8988T (cell line): Measurements from ENCODE around the gene ACOX2.

Source experiments
- DNase-seq: peaks from one replicate; pipeline ENCODE4 v3.0.0; 2011

The ACOX2 gene

DNA sequence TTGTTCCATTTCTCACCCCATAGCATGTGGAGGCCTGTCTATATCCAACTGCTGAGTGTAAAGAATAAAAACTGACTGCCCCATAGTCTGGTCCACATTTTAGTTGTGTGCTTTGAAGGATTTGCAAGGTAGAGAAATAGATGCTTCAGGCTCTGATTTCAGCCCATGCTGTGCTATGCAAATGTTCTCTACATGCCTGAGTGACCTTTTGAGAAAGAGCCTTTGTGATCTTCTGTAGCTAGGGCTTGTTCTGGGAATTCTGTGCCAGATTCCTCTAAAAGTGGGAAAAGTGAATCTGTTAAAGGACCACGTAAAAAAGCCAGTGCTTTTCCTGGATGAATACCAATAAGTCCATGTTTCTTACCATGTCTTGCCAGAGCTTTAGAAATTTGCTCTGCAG, 39.9 kb downstream of the ACOX2 start:
- DNase-seq: no peak

DNA sequence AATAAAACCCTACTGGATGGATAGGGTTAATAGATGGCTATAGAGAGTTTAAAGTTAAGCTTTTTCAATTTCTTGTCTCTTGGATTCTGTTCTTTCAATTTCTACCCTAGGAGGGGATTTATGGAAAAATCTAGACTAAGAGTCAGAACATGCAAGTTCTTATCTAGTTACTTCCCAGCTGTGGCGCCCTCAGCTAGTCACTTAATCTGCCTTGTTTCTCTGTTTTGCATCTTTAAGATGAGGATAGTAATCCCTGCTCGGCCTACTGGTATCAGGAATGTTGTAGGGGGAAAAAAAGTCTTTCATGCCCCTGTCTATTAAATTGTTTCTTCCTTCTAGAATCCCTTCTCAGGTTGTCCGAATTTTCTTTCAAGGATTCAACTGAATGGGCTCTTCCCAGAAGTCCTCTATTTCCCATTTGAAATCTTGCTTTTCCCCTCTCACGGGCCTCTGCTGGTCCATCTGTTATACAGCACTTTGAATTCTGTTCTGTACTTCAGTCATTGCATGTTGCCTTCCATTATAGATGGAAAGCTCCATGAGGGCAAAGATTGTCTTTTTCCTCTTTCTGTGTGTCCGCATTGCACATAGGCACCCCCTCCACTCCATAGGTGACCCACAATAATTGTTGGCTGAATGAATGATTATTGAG, 40.7 kb downstream of the ACOX2 start:
- DNase-seq: no peak

DNA sequence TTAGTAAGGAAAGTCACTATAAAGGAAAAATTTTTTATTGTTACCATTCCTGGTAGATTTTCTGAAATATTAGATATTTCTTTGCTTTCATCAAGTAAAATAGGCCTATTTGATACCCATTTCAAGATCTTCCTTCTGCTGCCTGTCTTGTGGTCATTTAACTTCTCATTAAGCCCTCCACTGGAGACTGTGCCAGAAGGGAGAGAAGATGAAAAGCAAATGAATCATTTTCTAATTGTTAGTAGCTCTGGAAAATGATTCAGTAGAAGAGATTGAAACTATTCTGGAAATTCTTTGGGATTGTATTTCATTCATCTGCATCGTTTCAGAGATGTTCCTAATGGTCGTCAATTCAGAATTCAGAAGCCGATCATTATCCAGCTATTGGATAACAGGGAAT, 41.9 kb downstream of the ACOX2 start:
- no peak for DNase-seq

DNA sequence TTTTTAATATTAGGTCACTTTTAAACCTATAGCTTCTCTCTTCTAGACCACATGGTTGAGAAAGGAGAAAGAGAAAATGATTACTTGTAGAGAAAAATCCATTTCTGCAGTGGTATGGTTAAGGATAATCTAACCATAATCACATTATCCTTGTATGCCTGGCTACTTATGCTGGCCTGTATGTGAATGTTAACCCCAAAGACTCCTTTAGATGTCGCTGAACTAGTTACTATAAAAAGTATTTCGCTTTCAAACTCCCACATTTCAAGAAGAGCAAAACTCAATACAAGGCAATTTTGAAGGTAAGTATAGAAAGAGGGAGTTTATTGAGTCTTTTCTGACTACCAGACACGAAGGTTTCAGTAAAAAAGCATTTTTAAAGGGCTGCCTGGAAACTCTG, 42.9 kb downstream of the ACOX2 start:
- no peak for DNase-seq

DNA sequence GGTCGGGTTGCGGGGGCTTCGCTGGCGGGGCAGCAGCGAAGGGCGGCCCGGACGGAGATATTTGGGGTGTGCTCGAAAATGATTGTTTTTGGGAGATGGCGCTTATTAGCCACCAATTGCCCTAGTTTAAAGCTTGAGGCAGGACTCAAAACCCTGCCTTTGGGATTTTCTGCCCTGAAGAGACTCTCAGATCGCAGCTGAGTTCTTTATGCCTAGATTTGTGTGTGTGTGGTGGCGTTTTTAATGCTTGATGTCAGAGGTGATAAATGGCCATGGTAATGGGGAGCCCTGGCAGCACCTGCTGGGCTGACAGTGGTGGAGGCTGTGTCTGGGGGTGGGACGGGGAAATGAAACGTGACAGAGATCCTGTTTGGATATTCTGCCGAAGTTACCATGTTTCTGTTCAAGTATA, 44.5 kb downstream of the ACOX2 start:
- no peak for DNase-seq

DNA sequence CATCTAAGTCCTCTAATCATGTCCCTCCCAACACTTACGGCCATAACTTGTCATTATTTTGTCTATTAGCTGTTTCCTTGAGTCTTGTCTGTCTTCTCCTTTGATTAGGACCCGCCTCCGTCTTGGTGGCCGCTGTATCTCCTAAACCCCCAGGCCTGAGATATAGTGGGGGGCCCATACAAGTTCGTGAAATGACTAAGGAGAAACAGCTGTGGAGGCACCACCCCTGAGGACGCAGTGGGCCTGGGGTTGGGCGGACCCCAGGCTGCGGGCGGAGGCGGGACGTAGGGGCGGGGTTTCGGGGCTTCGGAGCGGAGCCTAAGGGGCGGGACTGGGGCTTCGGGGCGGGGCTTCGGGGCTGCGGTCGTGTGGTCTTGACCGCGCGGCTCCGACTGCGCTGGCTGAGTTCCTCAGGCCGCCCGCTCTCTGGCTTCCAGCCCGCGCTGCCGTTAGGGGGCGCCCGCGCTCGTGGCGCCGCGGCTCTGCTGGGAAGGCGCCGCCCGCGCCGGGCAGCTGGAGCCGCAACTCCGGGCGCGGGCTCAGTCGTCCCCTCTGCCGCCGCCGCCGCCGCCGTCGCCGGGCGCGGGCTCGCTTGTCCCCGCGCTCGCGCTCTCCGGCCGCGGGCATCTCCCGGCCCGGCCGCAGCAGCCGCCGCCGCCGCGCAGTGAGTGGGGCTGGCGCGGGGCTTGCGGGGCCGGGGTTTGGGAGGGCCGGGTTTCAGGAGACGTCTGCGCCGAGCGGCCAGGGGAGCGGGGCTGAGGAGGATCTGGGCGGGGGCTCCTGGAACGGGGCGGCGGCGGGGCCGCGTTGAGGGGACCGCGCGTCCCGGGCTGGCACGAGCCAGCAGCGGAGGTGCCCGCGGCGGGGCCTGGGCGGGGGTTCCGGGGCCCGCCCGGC, 45.2 kb downstream of the ACOX2 start, which contains the start of gene KCTD6:
Gene KCTD6 (plus strand): TSS at position 591 of the 897 bp plus-strand sequence. CDS start 6,660 bp downstream, outside the sequence.
- peak; percentile 78 for DNase-seq

DNA sequence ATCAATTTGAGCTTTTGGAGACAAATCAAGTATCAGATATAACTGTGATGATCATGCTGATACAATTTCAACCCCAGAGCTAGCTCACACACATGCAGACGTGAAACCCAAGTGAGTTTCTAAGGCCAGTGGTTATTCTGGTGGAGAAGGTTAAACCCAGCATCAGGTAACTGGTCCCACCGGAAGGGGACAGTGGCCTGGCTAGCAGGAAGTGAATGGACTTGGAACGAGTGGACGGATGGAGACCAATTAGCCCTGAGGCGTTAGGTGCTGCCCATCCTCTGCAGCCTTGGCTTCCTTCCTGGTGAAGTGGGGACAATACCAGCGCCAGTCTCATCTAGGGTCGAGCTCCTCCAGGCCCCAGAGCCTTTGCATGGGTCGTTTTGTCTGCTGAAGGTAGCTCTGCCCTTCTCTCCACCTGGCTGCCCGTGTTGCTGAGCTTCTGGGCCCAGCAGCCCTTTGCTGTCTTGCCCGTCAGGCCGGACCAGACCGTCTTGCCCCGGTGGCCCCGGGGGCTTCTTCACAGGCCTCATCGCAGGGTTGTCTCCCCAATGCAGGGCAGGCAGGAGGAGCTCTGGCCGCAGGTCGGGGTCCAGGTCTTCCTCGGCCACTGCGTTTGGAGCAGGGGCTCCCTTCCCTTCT, 46.0 kb downstream of the ACOX2 start:
- no peak for DNase-seq

DNA sequence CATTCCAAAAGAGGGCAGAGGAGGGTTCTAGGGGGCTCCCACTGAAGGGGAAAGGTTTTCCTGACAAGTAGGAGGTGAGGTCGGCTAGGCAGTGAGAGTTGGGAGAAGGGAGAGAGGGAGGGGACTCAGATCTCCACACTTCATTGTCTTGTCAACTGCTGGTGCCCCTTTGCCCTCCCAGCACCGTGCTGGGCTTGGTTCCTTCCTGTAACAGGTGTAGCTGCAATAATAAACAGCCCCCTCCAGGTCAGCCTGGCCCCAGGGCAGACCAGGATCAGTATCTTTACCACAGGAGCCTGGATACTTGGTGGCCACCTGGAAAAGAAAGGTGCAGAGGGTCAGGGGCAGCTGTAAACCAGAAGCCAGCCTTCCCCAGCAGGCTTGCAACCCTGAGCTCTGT, 48.0 kb downstream of the ACOX2 start:
- DNase-seq: no peak

DNA sequence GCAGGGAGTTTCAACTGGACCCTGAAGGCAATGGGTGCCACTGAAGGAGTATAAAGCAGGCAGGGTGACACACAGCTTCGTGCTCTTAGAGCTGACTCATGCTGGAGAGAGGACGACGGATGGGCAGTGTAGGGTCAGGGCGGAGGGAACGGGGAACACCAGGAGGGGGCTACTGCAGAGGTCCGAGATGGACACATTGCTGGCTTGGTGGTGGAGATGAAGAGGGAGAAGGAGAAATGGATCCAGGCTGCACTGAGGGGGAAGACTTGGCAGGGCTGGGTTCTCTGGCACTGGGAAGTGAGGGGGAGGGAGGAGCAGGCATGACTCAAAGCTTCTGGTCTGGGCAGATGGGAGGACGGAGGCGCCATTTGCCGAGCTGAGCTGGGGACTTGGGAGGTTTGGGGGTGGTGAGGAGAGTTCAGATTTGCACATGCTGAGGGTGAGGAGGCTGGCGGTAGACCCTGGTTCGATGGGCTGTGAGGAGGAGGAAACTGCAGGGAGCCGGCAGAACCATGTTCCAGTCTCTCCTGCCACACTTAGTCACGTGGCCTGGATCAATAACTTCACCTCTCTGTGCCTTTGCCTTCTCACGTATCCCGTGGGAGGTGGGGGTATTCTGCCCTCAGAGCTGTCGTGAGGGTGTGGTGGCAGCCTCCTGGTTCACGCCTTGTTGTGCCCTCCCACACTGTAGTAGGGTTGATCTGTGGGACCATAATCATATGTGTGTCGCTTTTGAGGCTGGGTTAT, 49.7 kb downstream of the ACOX2 start:
- DNase-seq: peak; percentile 55

DNA sequence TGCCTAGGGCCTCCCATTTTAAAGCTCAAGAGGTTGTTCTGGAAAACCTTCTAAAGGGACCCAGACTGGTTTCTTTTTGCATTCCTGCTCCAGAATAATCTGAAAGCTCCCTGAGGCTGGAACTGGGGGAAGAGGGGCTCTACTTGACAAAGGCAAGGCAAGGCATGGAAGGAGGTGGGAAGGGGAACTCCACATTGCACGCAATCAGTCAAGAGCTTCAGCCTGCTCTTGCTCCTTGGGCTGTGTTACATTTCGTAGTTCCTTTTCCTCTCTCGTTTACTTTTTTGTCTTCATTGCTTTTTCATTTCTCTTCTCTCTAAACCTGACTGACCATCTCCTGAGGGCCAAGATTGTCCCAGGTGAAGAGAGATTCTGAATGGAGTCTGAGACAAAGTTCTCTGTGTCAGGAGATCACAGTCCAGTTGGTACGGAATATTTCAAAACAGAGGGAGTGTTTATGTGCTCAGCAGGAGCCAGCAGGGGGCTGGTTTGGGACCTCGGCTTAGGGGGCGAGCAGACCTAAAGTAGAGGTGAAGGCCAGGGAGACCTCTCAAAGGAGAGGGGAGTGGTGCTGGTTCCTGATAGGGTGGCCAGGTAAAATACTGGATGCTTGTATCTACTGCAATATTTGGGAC, 51.1 kb downstream of the ACOX2 start:
- DNase-seq: no peak

DNA sequence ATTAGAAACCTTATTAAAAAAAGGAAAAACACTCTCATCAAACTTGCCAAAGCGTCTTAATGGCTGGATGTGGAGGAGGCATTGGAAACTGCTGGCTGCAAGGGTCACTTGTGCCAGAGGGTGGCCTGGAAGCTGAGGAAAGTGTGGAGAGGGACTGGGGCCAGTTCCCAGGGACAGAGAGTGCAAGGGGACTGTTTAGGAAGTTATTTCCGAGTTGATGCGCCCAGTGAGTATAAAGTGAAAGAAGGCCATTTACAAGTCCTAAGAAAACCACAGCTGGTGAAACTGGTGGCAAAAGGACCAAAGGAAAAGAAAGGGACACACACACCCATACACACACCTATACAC, 52.3 kb downstream of the ACOX2 start:
- no peak for DNase-seq

DNA sequence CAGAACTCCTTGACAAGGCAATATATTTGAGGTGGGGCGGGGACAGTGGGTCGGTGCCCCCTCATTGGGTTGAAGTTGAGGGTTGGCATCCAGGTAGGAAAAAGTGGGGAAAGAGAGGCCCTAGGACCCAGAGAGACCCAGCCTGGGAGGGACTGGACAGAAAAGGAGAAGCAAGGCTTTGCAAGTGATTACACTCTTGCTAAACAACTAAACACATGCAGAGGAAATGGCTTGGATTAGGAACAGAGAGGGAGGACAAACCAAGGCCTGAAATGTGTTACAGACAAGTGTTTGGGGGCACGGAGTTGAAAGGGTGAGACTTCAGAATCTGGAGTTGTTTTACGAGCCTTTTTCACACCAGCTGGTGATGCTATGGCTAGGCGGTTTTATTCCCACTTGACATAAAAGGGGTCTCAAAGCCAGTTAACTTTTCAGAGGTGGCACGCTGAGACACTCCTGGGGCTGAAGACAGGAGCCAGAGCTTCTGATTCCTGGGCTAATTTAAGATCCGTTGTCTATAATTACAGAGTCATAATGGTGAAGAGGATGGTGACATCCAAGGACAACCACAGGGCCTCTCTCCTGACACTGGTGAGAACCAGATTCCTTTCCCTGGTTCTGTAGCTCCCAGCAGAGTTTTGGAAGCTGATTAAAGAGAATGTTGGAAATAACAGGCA, 52.8 kb downstream of the ACOX2 start:
- DNase-seq: no peak

DNA sequence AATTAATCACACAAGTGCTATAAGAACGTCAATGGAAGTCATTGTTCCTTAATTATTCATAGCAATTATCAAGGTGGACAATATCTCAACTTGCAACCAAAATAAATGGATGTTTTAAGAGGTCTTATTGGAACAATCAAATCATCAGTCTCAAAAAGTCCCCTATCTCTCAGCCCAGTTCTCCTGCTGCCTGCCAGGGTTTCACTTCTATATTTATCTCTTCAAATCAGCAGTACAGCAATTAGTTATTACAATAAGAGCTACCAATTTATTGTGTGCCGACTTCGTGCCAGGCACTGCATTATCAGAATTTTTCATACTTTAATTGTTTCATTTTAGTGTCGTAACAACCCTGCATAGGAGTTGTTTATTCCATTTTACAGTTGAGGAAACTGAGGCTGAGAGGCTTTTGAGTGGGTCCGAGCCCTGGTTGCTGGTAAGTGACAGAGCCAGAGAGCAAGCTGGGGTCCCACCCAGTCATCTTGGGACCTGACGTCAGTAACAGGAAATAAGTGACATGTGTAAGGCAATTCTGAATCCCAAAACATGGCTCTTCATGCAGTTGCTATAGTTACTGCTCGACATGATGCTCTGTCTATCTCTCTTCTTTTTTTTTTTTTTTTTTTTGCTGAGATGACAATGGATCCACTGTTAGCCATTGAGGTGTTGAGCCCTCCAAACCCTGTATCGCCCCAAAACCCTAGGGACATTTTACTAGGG, 53.9 kb downstream of the ACOX2 start:
- no peak for DNase-seq

DNA sequence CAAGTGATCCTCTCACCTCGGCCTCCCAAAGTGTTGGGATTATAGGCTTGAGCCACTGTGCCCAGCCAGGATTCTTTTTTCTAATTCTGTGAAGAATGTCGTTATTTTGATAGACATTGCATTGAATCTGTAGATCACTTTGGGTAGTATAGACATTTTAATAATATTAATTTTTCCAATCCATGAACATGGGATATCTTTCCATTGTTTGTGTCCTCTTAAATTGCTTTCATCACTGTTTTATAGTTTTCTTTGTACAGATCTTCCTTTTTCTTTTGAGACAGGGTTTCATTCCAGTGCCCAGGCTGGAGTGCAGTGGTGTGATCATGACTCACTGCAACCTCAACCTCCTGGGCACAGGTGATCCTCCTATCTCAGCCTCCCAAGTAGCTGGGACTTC, 56.7 kb downstream of the ACOX2 start:
- no peak for DNase-seq

DNA sequence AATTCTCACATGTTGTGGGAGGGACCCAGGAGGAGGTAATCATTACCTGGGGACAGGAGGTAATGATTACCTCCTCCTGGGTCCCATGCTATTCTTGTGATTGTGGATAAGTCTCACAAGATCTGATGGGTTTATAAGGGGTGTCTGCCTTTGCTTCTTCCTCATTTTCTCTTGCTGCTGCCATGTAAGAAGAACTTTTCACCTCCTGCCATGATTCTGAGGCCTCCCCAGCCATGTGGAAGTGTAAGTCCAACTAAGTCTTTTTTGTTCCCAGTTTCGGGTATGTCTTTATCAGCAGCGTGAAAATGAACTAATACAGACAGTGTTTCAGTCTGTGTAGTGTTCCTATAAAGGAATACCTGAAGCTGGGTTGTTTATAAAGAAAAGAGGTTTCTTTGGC, 58.2 kb downstream of the ACOX2 start:
- no peak for DNase-seq

DNA sequence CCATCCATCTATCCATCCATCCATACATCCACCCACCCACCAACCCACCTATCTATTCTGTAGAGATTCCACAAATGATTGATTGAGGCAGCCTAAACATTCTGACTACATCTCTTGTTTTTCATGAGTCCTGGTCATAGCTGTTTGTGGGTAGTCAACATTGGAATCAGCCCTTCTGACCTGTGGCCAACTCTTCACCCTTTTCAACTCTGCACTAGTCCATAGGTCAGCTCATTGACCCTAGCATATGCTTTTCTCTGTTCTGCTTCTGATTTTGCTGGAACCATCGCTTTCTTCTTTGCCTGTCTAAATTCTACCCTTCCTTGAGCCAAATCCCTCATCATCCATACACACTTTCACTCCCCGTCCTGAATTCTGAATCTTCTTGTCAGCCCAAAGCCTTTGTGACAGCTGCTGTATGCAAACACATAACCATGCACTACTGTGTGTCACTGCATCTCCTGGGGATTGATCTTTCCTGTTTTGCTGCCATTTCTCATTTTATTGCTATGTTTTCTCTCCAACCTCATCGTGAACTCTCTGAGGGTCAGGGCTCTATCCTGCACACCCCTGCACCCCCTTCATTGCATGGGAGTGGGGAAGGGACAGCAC, 61.9 kb downstream of the ACOX2 start:
- no peak for DNase-seq

DNA sequence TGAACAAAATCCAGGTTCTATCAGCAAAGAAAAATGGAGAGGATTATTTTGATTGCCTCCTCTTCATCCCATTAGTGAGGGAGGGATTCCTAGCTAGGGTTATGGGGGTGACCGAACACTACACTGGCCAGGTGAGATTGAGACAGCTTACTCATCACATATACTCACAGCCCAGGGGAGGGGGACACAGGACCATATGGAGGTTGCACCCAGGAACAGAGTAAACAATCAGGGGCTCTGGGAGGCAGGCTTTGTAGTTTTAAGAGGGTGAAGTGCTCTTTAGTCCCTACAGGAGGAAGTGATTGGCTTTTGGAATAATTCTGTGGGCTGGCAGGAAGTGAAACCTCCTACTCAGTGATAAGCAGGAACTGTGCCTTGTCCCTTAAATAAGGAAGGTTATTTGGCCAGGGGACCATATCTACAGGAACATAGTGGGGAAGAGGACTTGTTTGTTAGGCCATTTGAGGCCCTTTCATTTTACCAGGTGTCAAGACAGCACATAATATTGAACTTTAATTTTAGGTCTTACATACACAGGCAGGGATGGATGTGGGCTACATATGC, 62.6 kb downstream of the ACOX2 start:
- no peak for DNase-seq

DNA sequence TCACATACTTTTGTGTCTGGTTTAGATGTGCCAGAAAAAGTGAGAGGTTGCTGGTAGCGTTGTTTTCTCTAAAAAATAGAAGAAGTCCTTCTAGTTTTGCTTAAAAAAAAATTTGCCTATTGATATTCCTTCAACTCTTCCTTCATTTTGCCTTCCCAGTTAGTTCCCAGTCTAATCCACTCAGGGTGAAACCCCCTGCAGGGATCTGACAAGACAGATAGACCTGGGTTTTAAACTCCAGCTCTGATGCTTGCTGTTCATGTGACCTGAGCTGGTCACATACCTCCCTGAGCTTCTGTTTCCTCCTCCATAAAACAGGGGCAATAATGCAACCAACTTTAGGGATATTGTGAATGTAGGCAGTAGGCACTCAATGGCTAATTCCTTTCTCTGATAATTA, 63.7 kb downstream of the ACOX2 start:
- DNase-seq: no peak

DNA sequence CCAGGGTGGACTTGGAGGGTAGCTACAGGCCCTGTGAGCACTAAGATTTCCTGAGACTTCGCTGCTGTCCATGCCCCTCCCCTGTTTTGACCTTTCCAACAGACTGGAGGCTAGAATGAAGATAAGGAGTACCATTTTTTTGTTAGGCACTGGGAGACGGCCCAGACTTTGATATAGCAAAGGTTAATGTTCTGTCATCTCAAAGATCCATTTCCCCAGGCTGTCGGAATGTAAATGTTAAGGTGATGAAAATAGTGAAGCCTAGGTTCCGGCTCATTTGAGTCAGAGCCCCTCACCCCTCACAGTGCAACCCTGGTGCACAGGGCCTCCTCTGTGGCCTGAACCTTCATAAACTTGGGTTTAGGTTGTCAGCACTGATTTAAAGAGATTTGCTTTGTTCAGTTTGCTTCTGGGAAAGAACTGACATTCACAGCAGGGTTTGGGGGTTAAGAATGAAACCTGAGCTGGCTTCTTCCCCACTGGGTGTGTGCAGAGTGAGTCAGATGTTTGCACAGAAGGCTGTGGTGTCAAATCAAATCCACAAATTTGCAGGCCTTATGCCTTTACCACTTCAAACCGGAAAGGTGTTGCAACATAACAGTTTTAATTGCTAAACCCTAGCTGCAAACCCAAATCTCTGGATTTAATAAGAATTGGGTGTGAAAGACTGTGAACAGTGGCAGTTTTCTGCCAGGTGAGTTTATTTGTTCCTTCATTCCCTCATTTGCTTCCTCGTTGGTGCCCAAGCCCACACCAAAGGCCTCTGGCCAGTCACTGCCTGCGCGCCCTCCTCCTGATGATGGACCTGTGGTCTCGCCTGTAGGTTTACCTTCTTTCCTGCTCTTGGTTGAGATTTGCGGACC, 65.7 kb downstream of the ACOX2 start:
- DNase-seq: no peak
